Vagina (tissue), 2 donors: ENCODE data around the gene CPT1B.

Experiments
- POLR2A ChIP-seq, 2 donors: fragments of 450-650 bp; IDR thresholded peaks; one replicate each; pipeline ENCODE4 v1.6.1; 2017; ENCODE audit warnings: antibody characterized with exemption in 2 of 2, mild to moderate bottlenecking in 2 of 2, moderate library complexity in 2 of 2
- POLR2AphosphoS5 ChIP-seq, 2 donors: sonication (generic); formaldehyde crosslinking; IDR thresholded peaks; one replicate each; pipeline ENCODE4 v1.9.0; 2017; ENCODE audit warnings: antibody characterized with exemption in 2 of 2, mild to moderate bottlenecking in 2 of 2, low read depth in 1 of 2; ENCODE audit not compliant: insufficient read depth in 1 of 2
- TF ChIP-seq, protein P1 (sequence below), 3 experiments: fragments of 450-650 bp in 2 of 3; fragments of 200-600 bp in 1 of 3; sonication (generic) in 1 of 3; IDR thresholded peaks; one replicate each; pipeline ENCODE4 v1.5.1; 2017 to 2019; ENCODE audit warnings: antibody characterized with exemption in 3 of 3, mild to moderate bottlenecking in 2 of 3, moderate library complexity in 2 of 3

DNA sequence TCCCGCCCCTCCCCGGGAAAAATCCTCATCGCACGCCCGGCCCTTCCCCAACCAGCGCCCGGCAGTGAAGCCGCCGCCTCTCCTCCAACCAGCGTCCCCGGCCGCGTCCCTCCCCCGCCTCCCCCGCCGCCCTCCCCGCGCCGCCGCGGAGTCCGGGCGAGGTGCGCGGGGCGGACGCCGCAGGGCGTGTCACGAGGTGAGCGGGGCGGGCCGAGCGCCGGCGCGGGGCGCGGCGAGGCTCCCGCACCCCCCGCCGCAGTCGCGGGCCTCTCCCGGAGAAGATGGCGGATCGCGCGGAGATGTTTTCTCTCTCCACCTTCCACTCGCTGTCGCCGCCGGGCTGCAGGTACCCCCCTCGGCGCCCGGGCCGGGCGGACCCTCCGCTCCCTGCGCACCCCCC is 22.3 kb upstream of the CPT1B start, which contains the start of gene MAPK8IP2:
- TF ChIP-seq, protein P1, sequence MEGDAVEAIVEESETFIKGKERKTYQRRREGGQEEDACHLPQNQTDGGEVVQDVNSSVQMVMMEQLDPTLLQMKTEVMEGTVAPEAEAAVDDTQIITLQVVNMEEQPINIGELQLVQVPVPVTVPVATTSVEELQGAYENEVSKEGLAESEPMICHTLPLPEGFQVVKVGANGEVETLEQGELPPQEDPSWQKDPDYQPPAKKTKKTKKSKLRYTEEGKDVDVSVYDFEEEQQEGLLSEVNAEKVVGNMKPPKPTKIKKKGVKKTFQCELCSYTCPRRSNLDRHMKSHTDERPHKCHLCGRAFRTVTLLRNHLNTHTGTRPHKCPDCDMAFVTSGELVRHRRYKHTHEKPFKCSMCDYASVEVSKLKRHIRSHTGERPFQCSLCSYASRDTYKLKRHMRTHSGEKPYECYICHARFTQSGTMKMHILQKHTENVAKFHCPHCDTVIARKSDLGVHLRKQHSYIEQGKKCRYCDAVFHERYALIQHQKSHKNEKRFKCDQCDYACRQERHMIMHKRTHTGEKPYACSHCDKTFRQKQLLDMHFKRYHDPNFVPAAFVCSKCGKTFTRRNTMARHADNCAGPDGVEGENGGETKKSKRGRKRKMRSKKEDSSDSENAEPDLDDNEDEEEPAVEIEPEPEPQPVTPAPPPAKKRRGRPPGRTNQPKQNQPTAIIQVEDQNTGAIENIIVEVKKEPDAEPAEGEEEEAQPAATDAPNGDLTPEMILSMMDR (IDR thresholded peaks at IDR 0.05): no peak
- TF ChIP-seq POLR2A (IDR thresholded peaks at IDR 0.05): no peak
- no peak for TF ChIP-seq POLR2AphosphoS5 (IDR thresholded peaks at IDR 0.05; ENCODE audit: insufficient read depth in 1 of 2, low read depth in 1 of 2)
